RWPE2 (cell line): ENCODE results near the gene CD8B.

Source experiments
- ATAC-seq: fragments of 200-7000 bp; cut with Tn5 transposase; 3 replicates; pipeline ENCODE4 v1.9.1; 2021; ENCODE audit warnings: low read depth
- DNase-seq: peaks from one replicate; pipeline ENCODE4 v3.0.0-alpha.2; 2020; ENCODE audit warnings: low spot score
- H3K27ac ChIP-seq: fragments of 450-650 bp; 2 replicates; pipeline ENCODE4 v1.5.1; 2017; ENCODE audit warnings: mild to moderate bottlenecking; ENCODE audit not compliant: poor library complexity, severe bottlenecking
- H3K27me3 ChIP-seq: fragments of 250-450 bp; sonication (Bioruptor Pico); 2 replicates; pipeline ENCODE4 v1.5.1; 2021; ENCODE audit warnings: mild to moderate bottlenecking, moderate library complexity; ENCODE audit not compliant: insufficient read depth, poor library complexity, severe bottlenecking
- H3K36me3 ChIP-seq: fragments of 250-450 bp; sonication (Bioruptor Pico); 2 replicates; pipeline ENCODE4 v1.5.1; 2020; ENCODE audit warnings: low read depth, mild to moderate bottlenecking, moderate library complexity
- H3K4me1 ChIP-seq: fragments of 250-450 bp; sonication (Bioruptor Pico); 2 replicates; pipeline ENCODE4 v1.5.1; 2021; ENCODE audit warnings: mild to moderate bottlenecking, moderate library complexity; ENCODE audit not compliant: insufficient read depth, poor library complexity, severe bottlenecking
- H3K4me3 ChIP-seq: fragments of 250-450 bp; sonication (Bioruptor Pico); 2 replicates; pipeline ENCODE4 v1.5.1; 2021; ENCODE audit warnings: mild to moderate bottlenecking, moderate library complexity; ENCODE audit not compliant: severe bottlenecking
- H3K9me3 ChIP-seq: fragments of 250-450 bp; sonication (Bioruptor Pico); 2 replicates; pipeline ENCODE4 v1.5.1; 2021; ENCODE audit warnings: mild to moderate bottlenecking, moderate library complexity; ENCODE audit not compliant: severe bottlenecking
- TF ChIP-seq, protein P1 (sequence below): fragments of 450-650 bp; IDR thresholded peaks from one replicate; pipeline ENCODE4 v1.5.1; 2017; ENCODE audit warnings: mild to moderate bottlenecking, moderate library complexity; ENCODE audit not compliant: poor library complexity, severe bottlenecking

Gene CD8B

DNA sequence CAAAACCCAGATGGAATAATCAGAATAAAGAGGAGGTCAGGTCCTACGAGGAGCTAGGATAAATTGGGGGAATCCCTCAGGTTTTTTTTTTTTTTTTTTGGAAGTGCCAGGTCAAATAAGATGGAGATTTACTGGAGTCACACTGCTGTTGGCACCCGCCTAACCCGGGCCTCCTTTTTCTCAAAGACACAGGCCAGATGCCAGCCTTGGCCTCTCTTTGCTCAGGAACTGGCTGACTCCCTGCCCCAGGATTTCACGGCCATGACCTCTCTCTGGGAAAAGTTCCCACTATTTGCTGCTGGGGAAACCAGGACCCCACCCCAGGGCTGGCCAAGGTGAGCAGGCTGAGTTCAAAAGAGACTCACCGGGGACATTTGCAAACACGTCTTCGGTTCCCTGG is 73.5 kb downstream of the CD8B start:
- TF ChIP-seq, protein P1, sequence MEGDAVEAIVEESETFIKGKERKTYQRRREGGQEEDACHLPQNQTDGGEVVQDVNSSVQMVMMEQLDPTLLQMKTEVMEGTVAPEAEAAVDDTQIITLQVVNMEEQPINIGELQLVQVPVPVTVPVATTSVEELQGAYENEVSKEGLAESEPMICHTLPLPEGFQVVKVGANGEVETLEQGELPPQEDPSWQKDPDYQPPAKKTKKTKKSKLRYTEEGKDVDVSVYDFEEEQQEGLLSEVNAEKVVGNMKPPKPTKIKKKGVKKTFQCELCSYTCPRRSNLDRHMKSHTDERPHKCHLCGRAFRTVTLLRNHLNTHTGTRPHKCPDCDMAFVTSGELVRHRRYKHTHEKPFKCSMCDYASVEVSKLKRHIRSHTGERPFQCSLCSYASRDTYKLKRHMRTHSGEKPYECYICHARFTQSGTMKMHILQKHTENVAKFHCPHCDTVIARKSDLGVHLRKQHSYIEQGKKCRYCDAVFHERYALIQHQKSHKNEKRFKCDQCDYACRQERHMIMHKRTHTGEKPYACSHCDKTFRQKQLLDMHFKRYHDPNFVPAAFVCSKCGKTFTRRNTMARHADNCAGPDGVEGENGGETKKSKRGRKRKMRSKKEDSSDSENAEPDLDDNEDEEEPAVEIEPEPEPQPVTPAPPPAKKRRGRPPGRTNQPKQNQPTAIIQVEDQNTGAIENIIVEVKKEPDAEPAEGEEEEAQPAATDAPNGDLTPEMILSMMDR = no peak
- no peaks in the 10 kb centered on the region for H3K4me1 ChIP-seq
- peaks cover 51% of the 10 kb centered on the region for H3K27me3 ChIP-seq
- DNase-seq (no peak), ATAC-seq (no peak)
- no peak overlapping the region for H3K4me3 ChIP-seq
- H3K36me3 ChIP-seq = no peaks in the 10 kb centered on the region
- no peaks in the 10 kb centered on the region for H3K9me3 ChIP-seq
- H3K27ac ChIP-seq = no peak overlapping the region

DNA sequence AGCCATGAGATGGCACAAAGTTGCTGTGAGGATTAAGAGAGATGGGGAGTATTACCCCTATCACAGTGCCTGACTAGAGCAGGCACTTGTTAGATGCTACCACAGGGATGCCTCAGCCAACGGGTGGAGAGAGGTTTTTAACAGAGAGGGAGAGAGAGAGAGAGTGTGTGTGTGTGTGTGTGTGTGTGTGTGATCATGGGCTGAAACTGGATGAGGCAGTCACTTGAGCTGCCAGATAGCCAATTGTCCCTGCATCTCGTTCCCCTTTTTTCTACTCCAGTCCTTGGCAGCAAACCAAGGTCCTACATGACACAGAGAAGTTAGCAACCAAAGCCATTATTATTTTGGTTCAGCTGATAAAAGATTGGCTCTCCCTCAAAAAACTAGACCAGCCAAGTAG is 74.0 kb downstream of the CD8B start:
- no peak overlapping the region for H3K4me3 ChIP-seq
- DNase-seq (no peak), ATAC-seq (no peak)
- H3K27me3 ChIP-seq = peaks cover 51% of the 10 kb centered on the region
- TF ChIP-seq, protein P1 = no peak
- H3K27ac ChIP-seq = no peak overlapping the region
- H3K4me1 ChIP-seq = no peaks in the 10 kb centered on the region
- no peaks in the 10 kb centered on the region for H3K9me3 ChIP-seq
- H3K36me3 ChIP-seq = no peaks in the 10 kb centered on the region

GRCh38 chr2:86786001-86786536 is 75.6 kb downstream of the CD8B start:
- no peak for ATAC-seq
- Histone ChIP-seq H3K9me3 (no peaks in the 10 kb centered on the region), H3K27me3 (peaks cover 39% of the 10 kb centered on the region), H3K4me3 (no peak overlapping the region), H3K27ac (no peak overlapping the region), H3K36me3 (no peaks in the 10 kb centered on the region), H3K4me1 (no peaks in the 10 kb centered on the region)
- no peak for DNase-seq
- TF ChIP-seq, protein P1 = no peak

GRCh38 chr2:86785456-86785855 is 76.2 kb downstream of the CD8B start:
- no peaks in the 10 kb centered on the region for H3K36me3 ChIP-seq
- ATAC-seq = no peak

More at GRCh38 chr2:86785456-86785855, 76.2 kb downstream of the CD8B start:
- TF ChIP-seq, protein P1 = no peak
- Histone ChIP-seq H3K27ac (no peak overlapping the region), H3K9me3 (no peaks in the 10 kb centered on the region), H3K4me1 (no peaks in the 10 kb centered on the region), H3K4me3 (no peak overlapping the region), H3K27me3 (peaks cover 33% of the 10 kb centered on the region)
- DNase-seq = no peak
